PC-3 (cell line): Measurements from ENCODE around the gene MIEN1. TPM values are rescaled to one million over a fixed set of nuclear protein-coding genes. Genes with fewer than 3 reads are reported as not detected.

Source experiments
- ATAC-seq: fragments of 200-7000 bp; cut with Tn5 transposase; 2 replicates; pipeline ENCODE4 v1.9.1; 2020; ENCODE audit warnings: mild to moderate bottlenecking, moderate library complexity
- BruUV-seq: library from RNA; stranded (reverse); fragments of 400-500 nt; replicated peaks from 2 replicates; lab custom pipeline; 2021; lab: Mats Ljungman, UMichigan
- CTCF ChIA-PET: fragments of 300-600 bp; sonication (Branson Sonifier 250); formaldehyde crosslinking; loops from one replicate; lab custom pipeline; 2022; ENCODE audit warnings: antibody characterized with exemption; lab: Charles Lee
- POLR2A ChIA-PET: fragments of 300-600 bp; sonication (Branson Sonifier 250); formaldehyde crosslinking; loops from one replicate; lab custom pipeline; 2022; ENCODE audit warnings: antibody characterized with exemption; ENCODE audit not compliant: unreplicated experiment; lab: Charles Lee
- DNase-seq: peaks from one replicate; pipeline ENCODE4 v3.0.0-alpha.2; 2015
- H2AFZ ChIP-seq: fragments of 300-600 bp; sonication (generic); 2 replicates; pipeline ENCODE4 v1.6.0; 2016; ENCODE audit warnings: antibody characterized with exemption, low read length
- H3F3A ChIP-seq: fragments of 300-600 bp; sonication (generic); one replicate; pipeline ENCODE4 v1.6.0; 2017; ENCODE audit warnings: antibody characterized with exemption, low read length, control low read depth, mild to moderate bottlenecking; ENCODE audit not compliant: unreplicated experiment
- H3K27ac ChIP-seq: fragments of 300-600 bp; sonication (generic); 2 replicates; pipeline ENCODE4 v1.5.1; 2016; ENCODE audit warnings: mild to moderate bottlenecking, low read length
- H3K27me3 ChIP-seq: fragments of 300-600 bp; sonication (generic); 2 replicates; pipeline ENCODE4 v1.6.1; 2016; ENCODE audit warnings: low read length, mixed read lengths
- H3K36me3 ChIP-seq: fragments of 300-600 bp; sonication (generic); 2 replicates; pipeline ENCODE4 v1.6.1; 2016; ENCODE audit warnings: low read depth, mixed run types, low read length, mixed read lengths
- H3K4me1 ChIP-seq: fragments of 300-600 bp; sonication (generic); 2 replicates; pipeline ENCODE4 v1.5.1; 2016; ENCODE audit warnings: low read length; ENCODE audit not compliant: insufficient read depth
- H3K4me2 ChIP-seq: fragments of 300-600 bp; sonication (generic); 2 replicates; pipeline ENCODE4 v1.6.0; 2016; ENCODE audit warnings: low read length
- H3K4me3 ChIP-seq: fragments of 300-600 bp; sonication (generic); 2 replicates; pipeline ENCODE4 v1.5.1; 2016; ENCODE audit warnings: mild to moderate bottlenecking, low read length, mixed read lengths
- H3K79me2 ChIP-seq: fragments of 300-600 bp; sonication (generic); 2 replicates; pipeline ENCODE4 v1.6.1; 2017; ENCODE audit warnings: low read length, mixed read lengths
- H3K9ac ChIP-seq: fragments of 300-600 bp; sonication (generic); 2 replicates; pipeline ENCODE4 v1.6.0; 2016; ENCODE audit warnings: mild to moderate bottlenecking, low read length
- H3K9me2 ChIP-seq: fragments of 300-600 bp; sonication (generic); replicated peaks from 2 replicates; pipeline ENCODE4 v1.6.1; 2016; ENCODE audit warnings: mixed run types, low read length, mixed read lengths
- H3K9me3 ChIP-seq: fragments of 300-600 bp; sonication (generic); 2 replicates; pipeline ENCODE4 v1.6.1; 2016; ENCODE audit warnings: low read length, mixed read lengths
- H4K20me1 ChIP-seq: fragments of 300-600 bp; sonication (generic); 2 replicates; pipeline ENCODE4 v1.6.1; 2016; ENCODE audit warnings: low read length, mixed read lengths
- EZH2 ChIP-seq: fragments of 300-600 bp; sonication (generic); IDR thresholded peaks from one replicate; pipeline ENCODE4 v1.6.1; 2017; ENCODE audit warnings: antibody characterized with exemption, mild to moderate bottlenecking, low read length; ENCODE audit not compliant: unreplicated experiment
- EZH2phosphoT487 ChIP-seq: fragments of 300-600 bp; sonication (generic); IDR thresholded peaks from 2 replicates; pipeline ENCODE4 v1.6.1; 2018; ENCODE audit warnings: mild to moderate bottlenecking, antibody characterized with exemption, low read length, borderline replicate concordance
- intact Hi-C: fragments of 100-400 bp; cut with micrococcal nuclease; formaldehyde crosslinking; loops from 2 replicates; pipeline ENCODE4 v1.9.0; 2023
- total RNA-seq: library from RNA; depleted of rRNA; stranded (reverse); fragments of >200 nt; gene quantifications from 2 replicates; pipeline ENCODE4 v1.2.3, GENCODE V29; 2014
- TF ChIP-seq, protein P1 (sequence below): fragments of 300-600 bp; sonication (generic); conservative IDR thresholded peaks from 2 replicates; pipeline ENCODE4 v1.5.1; 2017; ENCODE audit warnings: antibody characterized with exemption, low read depth, mild to moderate bottlenecking, low read length

Gene MIEN1
- total RNA-seq, 1 experiment from 2014 or later: 52.0 TPM

DNA sequence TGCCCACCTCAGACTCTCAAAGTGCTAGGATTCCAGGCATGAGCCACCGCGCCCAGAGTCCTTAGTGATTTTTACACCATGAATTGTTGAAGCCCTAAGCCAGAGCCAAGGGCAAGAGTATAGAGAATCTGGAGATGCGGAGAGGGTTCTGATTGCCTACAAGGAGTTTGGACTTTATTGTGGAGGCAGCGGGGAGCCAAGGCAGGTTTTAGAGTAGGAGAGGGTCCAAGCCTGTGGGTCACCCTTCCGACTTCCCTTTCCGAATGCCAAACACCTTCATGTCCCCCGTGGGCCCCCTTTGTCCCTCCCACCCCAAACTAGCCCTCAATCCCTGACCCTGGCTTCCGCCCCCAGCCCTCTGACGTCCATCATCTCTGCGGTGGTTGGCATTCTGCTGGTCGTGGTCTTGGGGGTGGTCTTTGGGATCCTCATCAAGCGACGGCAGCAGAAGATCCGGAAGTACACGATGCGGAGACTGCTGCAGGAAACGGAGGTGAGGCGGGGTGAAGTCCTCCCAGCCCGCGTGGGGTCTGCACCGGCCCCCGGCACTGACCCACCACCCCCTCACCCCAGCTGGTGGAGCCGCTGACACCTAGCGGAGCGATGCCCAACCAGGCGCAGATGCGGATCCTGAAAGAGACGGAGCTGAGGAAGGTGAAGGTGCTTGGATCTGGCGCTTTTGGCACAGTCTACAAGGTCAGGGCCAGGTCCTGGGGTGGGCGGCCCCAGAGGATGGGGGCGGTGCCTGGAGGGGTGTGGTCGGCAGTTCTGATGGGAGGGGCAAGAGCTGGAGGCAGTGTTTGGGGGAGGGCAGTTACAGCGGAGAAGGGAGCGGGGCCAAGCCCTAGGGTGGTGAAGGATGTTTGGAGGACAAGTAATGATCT is 7.1 kb downstream of the MIEN1 start:
- Histone ChIP-seq H3F3A (no peaks in the 10 kb centered on the region), H3K79me2 (no peaks in the 10 kb centered on the region), H3K27me3 (no peaks in the 10 kb centered on the region), H3K4me2 (no peak overlapping the region), H2AFZ (no peak overlapping the region), H3K36me3 (no peaks in the 10 kb centered on the region), H3K9me2 (no peaks in the 10 kb centered on the region), H3K27ac (no peak overlapping the region), H3K4me3 (no peak overlapping the region), H3K9me3 (no peaks in the 10 kb centered on the region), H3K4me1 (no peaks in the 10 kb centered on the region), H4K20me1 (no peaks in the 10 kb centered on the region), H3K9ac (no peak overlapping the region)
- ChIA-PET CTCF (no interaction called here), POLR2A (no interaction called here)
- BruUV-seq: no TSS peak
- ATAC-seq: 0 out of 2 replicates have a peak, but pooled peaks have one; percentile 13
- intact Hi-C loops: no loop called here
- no peak for DNase-seq
- TF ChIP-seq, protein P1, sequence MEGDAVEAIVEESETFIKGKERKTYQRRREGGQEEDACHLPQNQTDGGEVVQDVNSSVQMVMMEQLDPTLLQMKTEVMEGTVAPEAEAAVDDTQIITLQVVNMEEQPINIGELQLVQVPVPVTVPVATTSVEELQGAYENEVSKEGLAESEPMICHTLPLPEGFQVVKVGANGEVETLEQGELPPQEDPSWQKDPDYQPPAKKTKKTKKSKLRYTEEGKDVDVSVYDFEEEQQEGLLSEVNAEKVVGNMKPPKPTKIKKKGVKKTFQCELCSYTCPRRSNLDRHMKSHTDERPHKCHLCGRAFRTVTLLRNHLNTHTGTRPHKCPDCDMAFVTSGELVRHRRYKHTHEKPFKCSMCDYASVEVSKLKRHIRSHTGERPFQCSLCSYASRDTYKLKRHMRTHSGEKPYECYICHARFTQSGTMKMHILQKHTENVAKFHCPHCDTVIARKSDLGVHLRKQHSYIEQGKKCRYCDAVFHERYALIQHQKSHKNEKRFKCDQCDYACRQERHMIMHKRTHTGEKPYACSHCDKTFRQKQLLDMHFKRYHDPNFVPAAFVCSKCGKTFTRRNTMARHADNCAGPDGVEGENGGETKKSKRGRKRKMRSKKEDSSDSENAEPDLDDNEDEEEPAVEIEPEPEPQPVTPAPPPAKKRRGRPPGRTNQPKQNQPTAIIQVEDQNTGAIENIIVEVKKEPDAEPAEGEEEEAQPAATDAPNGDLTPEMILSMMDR: no peak
- no peak for TF ChIP-seq EZH2
- TF ChIP-seq EZH2phosphoT487: no peak

DNA sequence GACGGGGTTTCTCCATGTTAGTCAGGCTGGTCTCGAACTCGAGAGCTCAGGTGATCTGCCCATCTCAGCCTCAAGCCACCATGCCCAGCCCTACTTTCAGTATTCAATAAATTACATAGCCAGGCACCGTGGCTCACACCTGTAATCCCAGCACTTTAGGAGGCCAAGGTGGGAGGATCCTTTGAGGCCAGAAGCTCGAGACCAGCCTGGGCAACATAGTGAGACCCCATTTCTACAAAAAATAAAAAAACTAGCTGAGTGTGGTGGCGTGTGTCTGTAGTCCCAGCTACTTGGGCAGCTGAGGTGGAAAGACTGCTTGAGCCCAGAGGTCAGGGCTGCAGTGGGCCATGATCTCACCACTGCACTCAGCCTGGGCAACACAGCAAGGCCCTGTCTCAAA is 8.2 kb downstream of the MIEN1 start:
- DNase-seq (no peak), ATAC-seq (no peak)
- Histone ChIP-seq H3F3A (no peaks in the 10 kb centered on the region), H3K36me3 (no peaks in the 10 kb centered on the region), H3K27ac (no peak overlapping the region), H4K20me1 (no peaks in the 10 kb centered on the region), H3K79me2 (no peaks in the 10 kb centered on the region), H3K9me2 (no peaks in the 10 kb centered on the region), H3K4me1 (no peaks in the 10 kb centered on the region), H3K4me2 (no peak overlapping the region), H3K4me3 (no peak overlapping the region), H2AFZ (no peak overlapping the region), H3K9me3 (no peaks in the 10 kb centered on the region), H3K27me3 (no peaks in the 10 kb centered on the region), H3K9ac (no peak overlapping the region)
- intact Hi-C loops: no loop called here
- TF ChIP-seq, protein P1: no peak
- TF ChIP-seq EZH2 (no peak), EZH2phosphoT487 (no peak)
- BruUV-seq: no TSS peak
- ChIA-PET CTCF (no interaction called here), POLR2A (no interaction called here)

DNA sequence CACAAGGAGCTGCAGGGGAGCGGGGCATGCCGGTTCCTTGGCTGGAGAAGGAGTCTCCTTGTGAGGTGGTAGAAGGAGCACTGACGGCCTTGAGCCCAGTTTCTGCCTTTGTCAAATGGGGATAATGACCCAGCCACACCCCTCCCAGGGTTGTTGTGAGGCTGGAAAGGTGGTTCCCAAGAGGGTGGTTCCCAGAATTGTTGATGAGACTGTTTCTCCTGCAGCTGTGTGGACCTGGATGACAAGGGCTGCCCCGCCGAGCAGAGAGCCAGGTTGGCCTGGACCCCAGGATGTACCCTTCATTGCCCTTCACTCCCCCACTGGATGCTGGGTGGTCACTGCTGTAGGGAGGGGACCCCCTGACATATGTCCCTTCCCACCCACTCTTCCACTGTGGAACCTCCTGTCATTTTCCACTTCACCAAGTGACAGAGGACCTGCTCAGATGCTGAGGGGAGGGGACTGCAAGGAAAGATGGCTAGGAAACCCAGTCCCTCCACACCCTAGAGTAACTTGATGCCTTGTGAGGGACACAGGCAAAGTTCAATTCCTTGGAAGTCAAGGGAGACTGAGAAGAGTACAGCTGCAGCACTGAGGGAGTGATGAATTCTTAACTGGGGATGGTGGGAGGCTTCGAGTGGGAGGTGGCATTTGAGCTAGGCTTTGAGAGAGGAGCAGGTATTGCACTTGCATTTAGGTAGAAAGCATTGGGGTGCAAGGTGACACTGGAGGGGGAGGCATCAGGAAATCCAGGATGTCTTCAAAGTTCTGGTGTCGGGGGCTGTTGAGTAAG is 10.6 kb downstream of the MIEN1 start:
- no peaks in the 10 kb centered on the region for H3K79me2 ChIP-seq
- H3K4me1 ChIP-seq: no peaks in the 10 kb centered on the region
- H3K9ac ChIP-seq: no peak overlapping the region
- no peaks in the 10 kb centered on the region for H3K36me3 ChIP-seq
- no peak overlapping the region for H3K27ac ChIP-seq
- no peaks in the 10 kb centered on the region for H3K9me3 ChIP-seq
- H3F3A ChIP-seq: no peaks in the 10 kb centered on the region
- H4K20me1 ChIP-seq: no peaks in the 10 kb centered on the region
- ATAC-seq (no peak), DNase-seq (no peak)
- TF ChIP-seq, protein P1: no peak
- TF ChIP-seq EZH2phosphoT487: no peak
- no peak for TF ChIP-seq EZH2
- H3K9me2 ChIP-seq: no peaks in the 10 kb centered on the region
- ChIA-PET POLR2A (no interaction called here), CTCF (no interaction called here)
- intact Hi-C loops: no loop called here
- H3K4me2 ChIP-seq: no peak overlapping the region
- H2AFZ ChIP-seq: no peak overlapping the region
- BruUV-seq: no TSS peak
- no peaks in the 10 kb centered on the region for H3K27me3 ChIP-seq
- H3K4me3 ChIP-seq: no peak overlapping the region
